ENCODE data around the gene NXN.

DNA sequence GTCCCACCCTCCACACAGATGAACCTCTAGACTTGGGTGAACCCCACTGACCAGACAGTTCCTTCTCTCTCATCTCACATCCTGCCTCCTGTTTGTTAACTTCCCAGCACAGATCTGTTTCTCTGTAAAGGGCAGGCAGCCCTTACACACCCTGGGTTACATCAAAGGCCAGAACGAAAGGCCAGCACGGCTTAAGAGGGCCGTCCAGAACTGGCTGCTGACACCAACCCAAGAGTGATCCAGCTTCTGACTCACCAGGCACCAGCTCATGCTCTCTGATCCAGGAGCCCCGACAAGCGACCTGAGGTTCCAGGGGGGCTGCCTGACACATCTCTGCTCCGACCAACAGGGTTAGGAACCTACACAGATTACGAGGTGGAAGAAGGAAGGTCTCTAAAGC lies 110.5 kb downstream of the NXN start:
- TF ChIP-seq EZH2phosphoT487 (IDR thresholded peaks at IDR 0.05; ENCODE audit: insufficient read depth, low read depth) (no peak), EZH2 (IDR thresholded peaks at IDR 0.05; ENCODE audit: insufficient read depth, poor library complexity, severe bottlenecking) (no peak)

All from GM23248 (cell line).